GM19238 (cell line): ENCODE measurements around the gene FNDC3B.

Experiments
- DNase-seq: peaks from one replicate; pipeline ENCODE4 v3.0.0; 2011; ENCODE audit warnings: low spot score; ENCODE audit not compliant: insufficient read length

Gene FNDC3B

DNA sequence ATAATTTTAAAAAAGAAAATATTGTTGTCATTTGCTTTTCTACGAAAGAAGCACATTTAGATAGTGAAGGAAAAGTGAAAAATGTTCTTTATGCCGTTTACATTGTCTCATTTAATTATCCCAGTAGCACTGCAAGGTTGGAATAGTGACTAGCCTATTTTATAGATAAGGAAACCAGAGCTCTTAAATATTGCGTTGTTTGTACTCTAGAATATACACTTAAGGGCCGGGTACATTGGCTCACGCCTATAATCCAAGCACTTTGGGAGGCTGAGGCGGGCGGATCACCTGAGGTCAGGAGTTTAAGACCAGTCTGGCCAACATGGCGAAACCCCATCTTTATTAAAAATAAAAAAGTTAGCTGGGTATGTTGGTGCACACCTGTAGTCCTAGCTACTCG lies 127.5 kb downstream of the FNDC3B start:
- DNase-seq = no peak

DNA sequence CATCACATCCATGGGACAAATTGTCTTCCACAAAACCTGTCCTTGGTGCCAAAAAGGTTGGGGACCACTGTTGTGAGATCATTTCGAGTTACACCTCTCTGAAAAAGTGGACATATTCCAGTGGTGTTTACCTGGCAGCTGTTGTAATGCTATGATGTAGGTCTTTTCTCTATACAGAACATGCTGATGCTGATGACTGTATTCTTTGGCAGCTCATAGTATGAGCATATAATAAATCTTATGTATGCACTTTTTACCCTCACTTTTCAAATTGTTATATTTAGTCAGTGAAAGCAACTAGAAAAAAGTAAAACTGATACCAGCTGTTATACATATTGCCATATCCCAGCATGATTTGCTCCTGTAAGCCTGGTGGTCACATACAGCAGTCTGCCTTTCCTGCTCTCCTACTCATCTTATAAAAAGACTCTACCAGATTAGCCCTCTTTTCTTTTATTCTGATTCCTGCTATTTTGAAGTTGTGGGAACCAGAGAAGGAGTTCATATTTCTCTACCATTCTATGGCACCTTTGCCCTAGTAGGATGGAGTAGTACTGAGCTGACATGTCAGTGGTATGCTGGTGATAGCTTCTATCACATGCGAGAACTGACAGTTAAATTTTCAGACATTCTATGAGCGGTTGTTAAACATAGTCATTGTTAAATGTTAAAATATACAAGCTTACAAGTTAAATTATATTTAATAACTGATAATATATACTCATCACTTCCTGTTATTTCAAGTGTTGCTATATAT lies 128.7 kb downstream of the FNDC3B start:
- no peak for DNase-seq

DNA sequence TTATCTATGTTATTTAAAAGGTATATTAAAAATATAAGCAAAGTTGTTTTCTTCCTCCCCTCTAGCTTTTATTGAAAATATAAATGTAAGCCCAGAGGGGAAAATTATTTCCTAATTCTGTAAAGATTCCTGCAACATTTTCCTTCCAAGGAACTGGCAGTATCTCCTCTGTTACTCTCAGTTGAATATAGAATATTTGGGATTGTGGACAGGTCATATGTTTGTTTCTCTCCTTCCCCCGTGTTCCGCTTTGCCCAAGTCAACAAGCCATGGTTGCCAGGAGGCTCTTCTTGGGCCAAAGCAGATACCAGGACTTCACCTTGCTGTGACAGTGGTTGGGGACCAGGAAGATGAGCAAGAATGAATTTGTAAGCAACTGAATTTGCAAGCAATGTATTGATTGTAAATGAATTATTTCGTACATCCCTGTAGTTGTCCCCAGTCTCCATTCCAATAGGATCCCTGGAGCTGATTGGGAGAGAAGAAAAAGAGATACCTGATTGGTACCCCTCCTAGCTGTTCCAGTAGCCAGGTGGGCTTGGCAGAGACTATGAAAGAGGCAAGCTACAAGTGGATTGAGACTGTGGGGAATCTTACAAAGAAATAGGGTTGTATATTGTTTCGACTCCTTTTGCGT lies 130.8 kb downstream of the FNDC3B start:
- no peak for DNase-seq

DNA sequence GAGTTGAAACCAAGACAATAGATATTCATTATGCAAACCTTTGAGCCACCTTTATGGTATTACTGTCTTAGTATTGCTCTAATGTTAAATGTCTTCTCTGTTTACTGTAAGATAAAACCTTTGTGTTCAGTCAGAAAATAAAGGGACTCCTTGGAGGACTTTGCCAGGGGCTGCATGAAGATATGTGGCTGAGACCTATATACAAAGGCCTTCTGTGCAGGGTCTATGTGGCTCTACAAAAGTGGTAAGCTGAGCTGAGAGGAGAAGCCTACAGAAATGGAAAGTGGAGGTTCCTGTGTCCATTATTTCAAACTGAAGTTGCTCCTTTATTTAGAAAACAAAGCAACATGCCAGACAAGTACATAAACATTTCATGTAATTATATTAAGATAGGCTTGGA lies 131.5 kb downstream of the FNDC3B start:
- no peak for DNase-seq

DNA sequence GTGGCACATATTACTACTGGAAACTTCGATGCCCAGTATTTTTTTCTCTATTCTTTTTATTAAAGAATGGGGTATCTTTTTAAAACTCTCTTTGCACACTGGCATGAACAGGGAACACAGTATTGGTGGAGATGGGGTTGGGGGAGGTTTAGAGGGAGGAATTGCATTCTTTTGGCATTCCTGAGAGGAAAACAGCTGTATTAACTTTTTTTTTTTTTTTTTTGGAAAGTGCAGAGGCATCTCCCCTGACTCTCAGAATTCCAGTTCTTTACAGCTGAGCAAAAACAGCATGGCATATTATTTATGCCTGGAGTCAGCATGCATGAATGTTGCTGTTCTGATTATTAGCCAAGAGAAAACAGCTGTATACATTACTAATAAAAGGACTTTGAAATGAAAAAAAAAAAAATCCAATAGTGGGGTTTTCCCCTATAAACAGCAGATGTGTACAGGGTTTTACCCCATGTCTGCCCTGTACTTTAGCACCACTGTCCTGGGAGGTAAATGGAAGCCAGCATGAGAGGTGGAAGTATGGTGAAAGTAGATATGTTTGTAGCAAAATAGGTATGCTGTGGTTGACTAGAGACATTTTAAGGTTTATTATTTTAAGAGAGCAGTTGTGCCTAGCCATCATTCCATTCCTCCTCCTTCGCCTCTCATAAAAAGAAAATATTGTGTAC lies 132.2 kb downstream of the FNDC3B start:
- no peak for DNase-seq

DNA sequence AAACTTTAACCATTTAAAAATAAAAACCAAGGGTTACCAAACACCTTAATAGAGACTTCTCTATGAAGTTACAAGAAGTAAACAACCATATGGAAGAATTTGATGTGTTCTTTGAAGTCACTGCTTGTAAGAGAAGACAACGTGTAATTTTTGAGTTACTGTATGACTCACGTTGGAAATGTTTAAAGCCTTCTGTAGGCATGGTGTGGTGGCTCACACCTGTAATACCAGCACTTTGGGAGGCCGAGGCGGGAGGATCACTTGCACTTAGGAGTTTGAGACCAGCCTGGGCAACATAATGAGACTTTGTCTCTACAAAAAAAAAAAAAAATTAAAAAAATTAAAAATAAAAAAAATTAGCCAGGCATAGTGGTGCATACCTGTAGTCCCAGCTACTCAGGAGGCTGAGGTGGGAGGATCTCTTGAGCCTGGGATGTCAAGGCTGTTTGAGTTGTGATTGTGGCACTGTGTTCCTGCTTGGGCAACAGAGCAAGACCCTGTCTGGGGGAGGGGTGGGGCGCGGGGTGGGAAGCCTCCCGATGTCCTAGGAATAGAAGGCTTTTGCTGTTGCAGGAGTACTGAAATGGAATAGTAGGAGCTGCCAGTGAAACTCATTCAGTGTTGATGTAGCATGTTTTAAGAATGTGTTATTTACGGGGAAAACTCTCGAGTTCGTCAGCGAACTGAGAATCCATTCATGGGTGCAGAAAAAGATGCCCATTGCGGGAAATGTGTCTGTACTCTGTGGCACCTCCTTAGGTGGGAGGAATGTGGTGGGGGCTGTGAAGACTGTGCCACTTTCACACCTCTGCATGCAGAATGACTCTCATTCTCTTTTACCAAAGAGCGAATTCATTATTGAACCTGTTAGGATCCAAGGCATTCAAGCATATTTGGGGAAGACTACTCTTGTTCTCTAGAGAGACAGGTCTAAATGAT lies 134.2 kb downstream of the FNDC3B start:
- no peak for DNase-seq

DNA sequence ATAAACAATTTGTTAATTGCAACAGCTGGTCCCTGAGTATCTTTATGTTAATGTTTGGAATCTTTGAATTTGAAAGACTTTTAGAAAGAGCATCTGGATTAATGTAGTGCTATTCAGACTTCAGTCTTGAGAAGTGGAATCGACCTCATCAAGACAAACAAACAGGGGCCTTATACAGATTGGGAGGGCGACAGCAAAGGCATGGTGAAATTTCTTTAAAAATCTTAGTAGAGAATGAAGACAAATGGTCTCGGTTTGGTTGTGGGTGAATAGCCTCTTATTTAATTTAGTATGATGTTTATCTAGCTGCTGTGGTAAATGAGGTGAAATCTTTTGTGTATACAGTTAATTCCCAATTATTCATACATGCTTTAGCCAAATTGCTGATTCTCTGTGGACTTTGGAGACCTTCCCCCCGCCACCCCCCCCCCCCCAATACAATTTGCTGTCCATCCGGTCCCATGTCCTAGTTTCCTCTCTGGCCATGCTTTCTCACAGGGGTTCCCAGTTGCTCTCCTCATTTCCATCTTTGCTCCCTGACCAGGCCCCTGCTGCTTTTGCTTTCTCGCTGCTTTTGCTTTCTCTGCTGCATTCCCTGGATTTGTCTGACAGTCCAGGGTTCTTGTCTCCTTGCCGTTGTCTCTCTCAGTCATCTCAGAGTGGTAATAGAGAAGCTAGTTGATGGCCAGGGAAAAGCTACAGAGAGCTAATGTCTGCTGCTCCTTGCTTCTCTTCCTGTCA lies 135.3 kb downstream of the FNDC3B start:
- no peak for DNase-seq

DNA sequence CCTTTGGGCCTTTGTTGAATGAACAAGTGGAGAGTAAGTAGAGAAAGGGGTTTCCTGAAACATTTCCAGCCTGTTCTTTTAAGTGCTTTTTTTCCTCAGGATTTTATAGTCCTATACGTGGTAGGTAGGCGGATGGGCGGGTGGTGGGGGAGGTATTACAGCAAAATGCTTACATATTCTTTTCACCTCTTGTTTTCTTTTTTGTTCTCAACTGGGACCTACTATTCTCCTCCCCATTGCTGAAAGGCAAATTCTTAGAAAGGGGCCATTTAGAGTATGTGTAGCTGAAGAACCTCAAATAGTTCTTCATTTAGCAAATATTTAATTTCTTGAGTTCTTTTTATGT lies 135.8 kb downstream of the FNDC3B start:
- DNase-seq = no peak

DNA sequence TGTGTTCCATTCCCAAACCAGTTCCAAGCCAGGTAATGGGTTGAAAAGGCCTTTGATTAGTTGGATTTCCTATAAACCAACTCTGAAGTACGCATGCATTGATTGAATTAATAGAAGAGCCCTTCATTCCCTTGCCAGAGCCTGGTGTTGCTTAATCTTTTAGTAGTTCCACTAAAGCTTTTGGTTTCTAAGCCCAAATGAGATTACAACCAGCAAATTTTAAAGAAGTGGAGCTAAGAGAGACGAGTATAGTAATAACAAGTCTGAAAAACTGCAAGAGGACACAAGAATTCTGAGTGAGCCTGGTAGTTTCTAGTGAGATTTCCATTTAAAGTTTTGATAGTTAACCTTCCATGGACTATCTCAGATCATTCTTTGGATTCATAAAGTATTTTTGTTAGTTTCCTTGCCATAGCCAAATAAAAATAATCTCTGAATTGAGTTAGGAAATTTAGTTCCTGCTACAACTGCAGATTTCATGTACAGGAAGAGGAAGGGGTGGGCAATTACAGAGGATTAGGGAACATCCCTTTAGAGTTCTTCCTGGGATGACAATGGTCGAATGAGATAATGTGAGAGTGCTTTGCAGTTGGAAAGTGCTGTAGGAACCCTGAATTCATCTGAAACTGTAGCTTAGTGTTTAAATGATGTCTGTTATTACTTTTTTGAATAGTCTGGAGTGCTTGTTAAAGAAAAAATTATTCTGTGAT lies 136.8 kb downstream of the FNDC3B start:
- DNase-seq = no peak

DNA sequence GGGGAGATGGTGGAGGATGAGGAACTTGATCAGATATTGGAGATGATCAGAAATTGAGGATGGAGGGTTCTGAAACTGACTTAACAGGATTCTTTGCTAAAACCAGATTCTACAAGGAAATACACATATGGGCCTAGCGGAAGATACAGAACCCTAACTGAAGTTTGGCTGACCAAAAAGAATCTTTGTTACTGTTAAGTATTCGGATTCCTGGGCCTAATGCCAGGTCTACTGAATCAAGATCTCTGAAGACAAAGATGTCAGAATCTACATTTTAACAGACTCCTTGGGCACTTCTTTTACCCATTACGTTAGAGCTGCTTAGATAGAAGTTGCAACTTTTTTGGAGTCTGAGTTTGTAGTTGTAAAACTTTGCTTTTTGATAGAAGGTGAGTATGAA lies 137.7 kb downstream of the FNDC3B start:
- DNase-seq = no peak

DNA sequence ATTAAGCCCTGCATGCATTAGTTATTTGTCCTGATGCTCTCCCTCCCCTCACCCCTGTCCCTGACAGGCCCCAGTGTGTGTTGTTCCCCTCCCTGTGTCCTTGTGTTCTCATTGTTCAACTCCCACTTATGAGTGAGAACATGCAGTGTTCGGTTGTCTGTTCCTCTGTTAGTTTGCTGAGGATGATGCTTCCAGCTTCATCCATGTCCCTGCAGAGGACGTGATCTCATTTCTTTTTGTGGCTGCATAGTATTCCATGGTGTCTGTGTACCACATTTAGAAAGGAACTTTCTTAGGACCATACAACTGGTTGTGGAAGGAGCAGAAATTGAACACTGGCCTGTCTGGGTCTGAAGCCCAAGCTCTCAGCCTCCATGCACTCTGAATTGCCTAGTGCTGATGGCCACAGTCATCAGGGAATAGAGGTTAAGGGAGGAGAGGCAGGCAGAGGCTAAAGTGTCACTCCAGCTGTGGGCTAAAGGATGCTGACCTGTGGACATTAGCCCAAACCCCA lies 138.5 kb downstream of the FNDC3B start:
- no peak for DNase-seq

DNA sequence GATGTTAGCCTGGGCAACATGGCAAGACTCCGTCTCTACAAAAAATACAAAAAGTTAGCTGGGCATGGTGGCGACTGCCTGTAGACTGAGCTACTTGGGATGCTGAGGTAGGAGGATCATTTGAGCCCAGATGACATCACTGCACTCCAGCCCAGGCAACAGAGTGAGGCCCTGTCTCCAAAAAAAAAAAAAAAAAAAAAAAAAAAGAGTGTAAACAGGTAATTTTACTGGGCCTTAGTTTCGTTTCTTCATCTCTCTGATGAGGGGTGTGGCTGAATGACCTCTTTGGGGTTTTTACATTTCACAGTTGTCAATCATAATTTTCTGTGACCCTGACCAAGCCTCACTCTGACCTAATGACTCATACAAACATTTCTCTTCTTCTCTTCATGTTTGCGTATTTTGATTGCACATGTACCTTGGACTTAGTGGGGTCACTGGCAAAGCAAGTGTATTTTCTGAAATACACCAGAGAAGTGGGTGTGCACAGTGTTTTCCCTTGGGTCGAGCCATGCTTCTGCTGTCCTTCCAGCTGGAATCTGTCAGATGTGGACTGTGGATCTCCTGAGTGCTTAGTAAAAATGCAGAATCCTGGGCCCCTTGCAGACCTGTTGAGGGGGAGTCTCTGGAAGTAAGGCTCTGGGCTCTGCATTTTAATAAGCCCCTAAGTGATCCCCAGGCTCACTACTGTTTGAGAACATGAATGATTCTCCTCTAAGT lies 140.5 kb downstream of the FNDC3B start:
- no peak for DNase-seq

DNA sequence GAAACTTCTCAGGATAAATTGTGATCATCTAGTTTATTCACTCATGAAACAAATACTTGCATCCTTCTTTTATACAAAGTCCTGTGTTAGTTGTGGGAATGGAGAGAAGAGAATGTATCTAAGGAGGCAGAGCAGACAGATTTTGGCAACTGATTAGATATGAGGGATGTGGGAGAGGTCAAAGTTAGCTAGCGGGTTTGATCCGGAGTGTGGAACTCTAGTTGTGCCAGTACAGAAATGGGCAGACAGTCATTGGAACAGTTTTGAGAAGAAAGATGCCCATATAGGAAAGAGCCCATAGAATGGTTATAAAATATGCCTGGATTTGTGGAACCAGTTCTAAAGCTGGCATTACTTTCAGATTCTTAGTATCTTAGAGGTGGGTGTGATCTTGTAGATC lies 141.1 kb downstream of the FNDC3B start:
- DNase-seq = no peak

DNA sequence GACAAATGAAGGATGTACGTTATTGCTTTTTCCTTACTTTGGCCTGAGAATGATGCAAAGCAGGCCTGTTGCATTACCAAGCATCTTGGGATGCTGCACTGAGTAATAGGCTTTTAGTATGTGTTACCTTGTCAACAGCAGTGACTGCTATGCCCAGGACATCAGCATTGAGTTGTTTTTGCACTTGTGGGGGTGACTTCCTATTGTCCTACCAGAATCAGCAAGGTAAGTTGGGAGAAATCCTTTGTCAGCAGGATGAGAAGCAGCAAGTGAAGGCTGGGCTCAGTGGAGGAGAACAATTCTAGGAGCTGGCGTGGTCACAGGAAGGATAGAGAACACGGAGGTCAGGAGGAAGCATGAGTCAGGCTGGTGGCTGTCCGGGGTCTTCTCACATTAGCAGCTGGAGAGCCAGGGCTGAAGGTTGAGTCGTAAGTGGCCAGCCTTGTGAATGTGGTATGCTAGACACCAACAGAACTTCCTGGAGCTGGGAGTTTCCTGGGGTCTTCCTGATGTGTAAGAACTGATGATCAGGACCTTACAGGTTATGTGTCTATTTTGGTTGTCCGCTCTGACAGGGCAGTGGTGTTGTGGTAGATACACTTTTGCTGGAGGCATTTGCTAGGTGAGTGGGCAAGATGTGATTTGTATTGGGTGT lies 142.7 kb downstream of the FNDC3B start:
- DNase-seq = no peak

DNA sequence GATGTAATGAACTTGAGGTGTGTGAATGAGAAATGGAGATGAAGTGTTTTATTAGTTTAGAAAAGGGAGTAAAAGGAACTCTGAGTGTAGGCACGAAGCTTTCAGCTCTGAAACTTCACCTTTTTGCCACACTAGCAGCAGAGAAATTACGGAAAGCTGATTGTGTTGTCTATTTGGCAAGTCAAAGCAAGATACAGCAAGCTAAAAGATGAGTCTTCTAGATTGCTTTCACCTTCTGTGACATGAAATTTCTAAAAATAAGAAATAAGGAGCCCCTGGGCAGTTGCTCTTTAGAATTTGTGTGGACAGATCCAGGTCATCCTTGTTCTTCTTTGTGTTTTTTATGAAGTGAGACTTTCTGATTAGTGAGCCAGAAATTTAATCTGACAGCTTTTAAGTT lies 143.4 kb downstream of the FNDC3B start:
- DNase-seq = no peak

DNA sequence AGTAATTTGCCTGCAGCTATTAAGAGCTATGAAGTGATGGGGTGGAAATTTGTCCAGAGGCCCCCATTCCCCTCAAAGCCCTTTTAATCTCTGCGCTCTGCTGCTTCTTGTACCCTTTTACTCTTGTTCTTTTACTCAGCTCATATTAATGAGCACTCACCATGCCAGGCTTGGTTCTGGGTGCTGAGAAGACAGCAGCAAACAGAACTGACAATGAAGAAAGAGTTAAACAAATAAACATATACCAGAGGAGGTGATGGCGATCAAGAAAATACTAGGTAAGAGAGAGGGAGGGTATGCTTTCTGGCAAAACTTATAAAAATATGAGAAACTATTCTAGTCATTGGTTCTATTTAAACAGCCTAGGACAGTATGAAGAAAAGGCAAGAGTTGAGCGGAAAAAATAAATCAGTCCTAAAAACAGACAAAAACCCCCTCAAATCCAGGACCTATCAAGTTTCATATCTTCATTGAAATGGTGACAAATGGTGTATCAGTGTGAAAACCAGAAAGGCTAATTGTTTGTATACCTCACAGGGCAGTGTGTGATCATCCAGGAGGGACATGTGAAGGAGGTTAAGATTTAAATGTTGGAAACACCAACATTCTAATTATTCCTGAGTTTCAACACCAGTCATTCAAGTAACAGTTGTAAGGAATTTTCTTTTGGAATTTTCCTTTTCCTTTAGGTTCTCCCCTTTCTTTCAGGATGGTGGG lies 144.9 kb downstream of the FNDC3B start:
- no peak for DNase-seq

DNA sequence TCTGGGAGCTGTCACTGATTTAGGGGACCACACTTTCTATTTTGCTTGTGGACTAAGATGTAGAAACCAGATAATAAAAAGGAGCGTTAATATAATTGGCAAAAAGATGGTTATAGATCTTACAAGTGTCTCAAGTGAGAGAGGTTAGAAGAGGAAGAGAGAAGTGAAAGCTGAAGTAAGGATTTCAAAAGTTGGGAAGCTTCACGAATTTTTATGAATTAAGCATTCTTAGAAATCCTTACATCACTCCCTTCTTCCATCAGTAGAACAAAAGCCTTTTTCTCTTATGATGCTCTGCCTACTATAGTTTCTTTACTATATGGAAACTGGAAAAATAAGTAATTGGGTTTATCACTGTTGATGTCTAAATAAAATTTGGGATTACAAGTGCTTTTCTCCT lies 146.5 kb downstream of the FNDC3B start:
- DNase-seq = no peak

DNA sequence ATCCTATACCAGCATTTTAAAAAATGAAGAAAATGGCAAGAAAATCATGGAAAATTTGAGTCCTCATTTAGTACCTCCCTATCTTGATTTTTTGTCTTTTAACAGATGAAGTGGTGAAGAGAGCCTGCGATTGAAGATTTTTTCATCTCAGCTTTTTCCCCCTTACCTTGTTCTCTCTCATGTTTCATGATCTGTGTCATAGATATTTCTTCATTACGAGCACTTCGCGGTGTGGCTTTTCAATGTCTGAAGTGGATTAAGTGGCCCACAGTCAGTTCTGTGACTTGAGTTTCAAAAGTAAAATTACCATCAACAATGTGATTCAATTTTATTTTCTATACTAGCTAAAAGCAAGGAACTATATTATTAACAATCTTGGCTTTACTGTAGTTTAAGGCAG lies 147.2 kb downstream of the FNDC3B start:
- no peak for DNase-seq
